GM21360 (cell line): ENCODE results near the gene BIRC3.

ENCODE experiments used
- ATAC-seq: cut with Tn5 transposase; IDR thresholded peaks from one replicate; pipeline ENCODE4 v1.9.1; 2021; ENCODE audit warnings: mild to moderate bottlenecking, moderate library complexity; ENCODE audit not compliant: unreplicated experiment

BIRC3 gene

GRCh38 chr11:102322560-102322959 is 5.3 kb downstream of the BIRC3 start:
- no peak for ATAC-seq

GRCh38 chr11:102323542-102324251 is 6.4 kb downstream of the BIRC3 start:
- no peak for ATAC-seq

- ATAC-seq: no peak
Observed at GRCh38 chr11:102325088-102325487, 7.8 kb downstream of the BIRC3 start.

GRCh38 chr11:102328748-102329147 is 11.5 kb downstream of the BIRC3 start:
- ATAC-seq: no peak

GRCh38 chr11:102330231-102330630 is 12.9 kb downstream of the BIRC3 start:
- ATAC-seq: no peak

- ATAC-seq: no peak
Observed at GRCh38 chr11:102331341-102331740, 14.1 kb downstream of the BIRC3 start.

- ATAC-seq: no peak
Observed at GRCh38 chr11:102332611-102332994, 15.3 kb downstream of the BIRC3 start.

GRCh38 chr11:102338479-102339010 is 21.3 kb downstream of the BIRC3 start:
- no peak for ATAC-seq

- ATAC-seq: peak; percentile 8
Observed at GRCh38 chr11:102341311-102341710, 24.0 kb downstream of the BIRC3 start.

GRCh38 chr11:102341844-102342318 is 24.6 kb downstream of the BIRC3 start:
- peak; percentile 41 for ATAC-seq

GRCh38 chr11:102343809-102344208 is 26.5 kb downstream of the BIRC3 start:
- ATAC-seq: no peak

GRCh38 chr11:102345904-102346303 is 28.6 kb downstream of the BIRC3 start:
- ATAC-seq: no peak

GRCh38 chr11:102346456-102346747 is 29.1 kb downstream of the BIRC3 start:
- ATAC-seq: no peak

- ATAC-seq: peak; percentile 86
Observed at GRCh38 chr11:102346748-102347461, 29.6 kb downstream of the BIRC3 start, which contains the start of gene BIRC2. BIRC2 (plus strand) TSS chr11:102347214; CDS start chr11:102349855, 2,641 bp downstream.

- ATAC-seq: peak; percentile 1
Observed at GRCh38 chr11:102347462-102348370, 30.4 kb downstream of the BIRC3 start.

GRCh38 chr11:102357116-102357515 is 39.8 kb downstream of the BIRC3 start:
- no peak for ATAC-seq

GRCh38 chr11:102359372-102359771 is 42.1 kb downstream of the BIRC3 start:
- ATAC-seq: no peak

- no peak for ATAC-seq
Observed at GRCh38 chr11:102360681-102361080, 43.4 kb downstream of the BIRC3 start.

GRCh38 chr11:102361086-102362031 is 44.1 kb downstream of the BIRC3 start:
- ATAC-seq: no peak

GRCh38 chr11:102364991-102365390 is 47.7 kb downstream of the BIRC3 start:
- no peak for ATAC-seq
